Vagina (tissue), 2 donors: ENCODE results near the gene CELF4.

Experiments used
- CTCF ChIP-seq, 3 experiments: fragments of 450-650 bp in 2 of 3; fragments of 200-600 bp in 1 of 3; sonication (generic) in 1 of 3; IDR thresholded peaks; one replicate each; pipeline ENCODE4 v1.5.1; 2017 to 2019; ENCODE audit warnings: antibody characterized with exemption in 3 of 3, mild to moderate bottlenecking in 2 of 3, moderate library complexity in 2 of 3
- POLR2A ChIP-seq, 2 donors: fragments of 450-650 bp; IDR thresholded peaks; one replicate each; pipeline ENCODE4 v1.6.1; 2017; ENCODE audit warnings: antibody characterized with exemption in 2 of 2, mild to moderate bottlenecking in 2 of 2, moderate library complexity in 2 of 2

GRCh38 chr18:37529296-37529695, 36.3 kb downstream of the CELF4 start:
- TF ChIP-seq POLR2A (IDR thresholded peaks at IDR 0.05) (no peak), CTCF (IDR thresholded peaks at IDR 0.05) (no peak)
